GM23248 (cell line): Measurements from ENCODE around the gene ALX3. TPM values are rescaled to one million over a fixed set of nuclear protein-coding genes. Genes with fewer than 3 reads are reported as not detected.

Experiments used
- DNase-seq: peaks from one replicate; pipeline ENCODE4 v3.0.0-alpha.2; 2015
- H2AFZ ChIP-seq: fragments of 200-600 bp; sonication (generic); 2 replicates; pipeline ENCODE4 v1.6.1; 2016; ENCODE audit warnings: antibody characterized with exemption
- H3F3A ChIP-seq: fragments of 200-600 bp; sonication (generic); 2 replicates; pipeline ENCODE4 v1.6.1; 2016; ENCODE audit warnings: mild to moderate bottlenecking, antibody characterized with exemption, mixed run types; ENCODE audit not compliant: insufficient read depth
- H3K27ac ChIP-seq: fragments of 200-600 bp; sonication (generic); 2 replicates; pipeline ENCODE4 v1.5.1; 2016; ENCODE audit warnings: mild to moderate bottlenecking
- H3K27me3 ChIP-seq: fragments of 200-600 bp; sonication (generic); replicated peaks from 2 replicates; pipeline ENCODE4 v1.6.1; 2016; ENCODE audit warnings: mild to moderate bottlenecking; ENCODE audit not compliant: insufficient read depth
- H3K36me3 ChIP-seq: fragments of 200-600 bp; sonication (generic); 2 replicates; pipeline ENCODE4 v1.6.1; 2016; ENCODE audit warnings: low read depth, mild to moderate bottlenecking
- H3K4me1 ChIP-seq: fragments of 200-600 bp; sonication (generic); 2 replicates; pipeline ENCODE4 v1.6.1; 2016; ENCODE audit warnings: mild to moderate bottlenecking; ENCODE audit not compliant: insufficient read depth
- H3K4me2 ChIP-seq: fragments of 200-600 bp; sonication (generic); one replicate; pipeline ENCODE4 v1.6.1; 2016; ENCODE audit warnings: mild to moderate bottlenecking; ENCODE audit not compliant: unreplicated experiment
- H3K4me3 ChIP-seq: fragments of 200-600 bp; sonication (generic); 2 replicates; pipeline ENCODE4 v1.5.1; 2016; ENCODE audit warnings: mild to moderate bottlenecking
- H3K79me2 ChIP-seq: fragments of 200-600 bp; sonication (generic); 2 replicates; pipeline ENCODE4 v1.6.1; 2016; ENCODE audit warnings: mild to moderate bottlenecking; ENCODE audit not compliant: insufficient read depth
- H3K9ac ChIP-seq: fragments of 200-600 bp; sonication (generic); 2 replicates; pipeline ENCODE4 v1.6.1; 2016; ENCODE audit warnings: mild to moderate bottlenecking
- H3K9me2 ChIP-seq: fragments of 200-600 bp; sonication (generic); 2 replicates; pipeline ENCODE4 v1.6.1; 2016; ENCODE audit warnings: mixed run types, mild to moderate bottlenecking, moderate library complexity; ENCODE audit not compliant: insufficient read depth
- H3K9me3 ChIP-seq: fragments of 200-600 bp; sonication (generic); one replicate; pipeline ENCODE4 v1.6.1; 2017; ENCODE audit warnings: low read depth
- H4K20me1 ChIP-seq: fragments of 200-600 bp; sonication (generic); 2 replicates; pipeline ENCODE4 v1.6.0; 2016; ENCODE audit not compliant: insufficient read depth
- EZH2 ChIP-seq: fragments of 200-600 bp; sonication (generic); IDR thresholded peaks from 2 replicates; pipeline ENCODE4 v1.6.1; 2018; ENCODE audit warnings: antibody characterized with exemption, mild to moderate bottlenecking; ENCODE audit not compliant: insufficient read depth, poor library complexity, severe bottlenecking
- EZH2phosphoT487 ChIP-seq: fragments of 200-600 bp; sonication (generic); IDR thresholded peaks from 2 replicates; pipeline ENCODE4 v1.6.1; 2018; ENCODE audit warnings: antibody characterized with exemption, moderate library complexity, mild to moderate bottlenecking, low read depth; ENCODE audit not compliant: insufficient read depth
- WGBS, 2 experiments: methylation state at CpG; one replicate each; pipeline ENCODE4 v1.1.6; 2015 to 2017; ENCODE audit warnings: low lambda C conversion rate in 2 of 2, low coverage in 1 of 2; ENCODE audit errors: missing lambda C conversion rate in 2 of 2; 5-methylcytosine and 5-hydroxymethylcytosine counted together
- in situ Hi-C: fragments of 300-500 bp; cut with MboI; formaldehyde crosslinking; loops from 2 replicates; pipeline ENCODE4 v1.15.0; 2020
- polyA plus RNA-seq: library from polyadenylated mRNA; unstranded; fragments of >200 nt; fragmentation: Nextera tagmentation; extraction: Ambion mirVana; gene quantifications from 2 replicates; pipeline ENCODE4 v1.2.1, GENCODE V29; 2016
- total RNA-seq: library from RNA; depleted of rRNA; stranded (reverse); fragments of >200 nt; shearing (Covaris generic); gene quantifications from 2 replicates; pipeline ENCODE4 v1.2.3, GENCODE V29; 2014

The ALX3 gene
- total and polyA plus RNA-seq, 2 experiments from 2014 or later: not detected

- H3K9me3 ChIP-seq: no peaks in the 10 kb centered on the region
- TF ChIP-seq EZH2: no peak
- WGBS, 2 experiments: 82 to 86% methylated on average over 9 of the region's 9 CpGs
- in situ Hi-C loops: no loop called here
- H3K4me2 ChIP-seq: no peak overlapping the region
- H3K27ac ChIP-seq: no peak overlapping the region
- no peaks in the 10 kb centered on the region for H3K27me3 ChIP-seq
- DNase-seq: peak; percentile 38
- H3K9ac ChIP-seq: no peak overlapping the region
- no peak overlapping the region for H2AFZ ChIP-seq
- no peak overlapping the region for H3K4me3 ChIP-seq
- H3K36me3 ChIP-seq: no peaks in the 10 kb centered on the region
- H4K20me1 ChIP-seq: no peaks in the 10 kb centered on the region
- H3K4me1 ChIP-seq: peaks cover 36% of the 10 kb centered on the region
- H3K79me2 ChIP-seq: no peaks in the 10 kb centered on the region
- H3F3A ChIP-seq: peaks cover 37% of the 10 kb centered on the region
- H3K9me2 ChIP-seq: no peaks in the 10 kb centered on the region
These were observed 10.3 kb downstream of the ALX3 start for GRCh38 chr1:110060034-110060661.

- Histone ChIP-seq H3K4me2 (no peak overlapping the region), H3K27me3 (no peaks in the 10 kb centered on the region), H3K9ac (no peak overlapping the region), H3F3A (peaks cover 45% of the 10 kb centered on the region), H3K4me1 (peaks cover 44% of the 10 kb centered on the region), H3K36me3 (0 out of 2 replicates have a peak, but pooled peaks cover 4% of the 10 kb centered on the region), H3K27ac (no peak overlapping the region), H3K9me3 (no peaks in the 10 kb centered on the region), H3K79me2 (no peaks in the 10 kb centered on the region), H4K20me1 (no peaks in the 10 kb centered on the region), H2AFZ (no peak overlapping the region), H3K4me3 (no peak overlapping the region), H3K9me2 (no peaks in the 10 kb centered on the region)
- 89 to 95% methylated on average over 6 of the region's 6 CpGs for WGBS, 2 experiments
- TF ChIP-seq EZH2 (no peak), EZH2phosphoT487 (no peak)
- in situ Hi-C loops: no loop called here
- no peak for DNase-seq
These were observed 11.2 kb downstream of the ALX3 start for GRCh38 chr1:110059133-110059863.

GRCh38 chr1:110058591-110058990, 11.9 kb downstream of the ALX3 start:
- Histone ChIP-seq H3K9me3 (no peaks in the 10 kb centered on the region), H3K27ac (peak overlapping the region; percentile 14), H3K9me2 (no peaks in the 10 kb centered on the region), H3K4me2 (no peak overlapping the region), H3K79me2 (no peaks in the 10 kb centered on the region), H3K4me3 (no peak overlapping the region), H3K27me3 (no peaks in the 10 kb centered on the region), H4K20me1 (no peaks in the 10 kb centered on the region), H3K4me1 (peaks cover 49% of the 10 kb centered on the region), H2AFZ (no peak overlapping the region), H3F3A (peaks cover 45% of the 10 kb centered on the region), H3K9ac (no peak overlapping the region), H3K36me3 (peaks cover 11% of the 10 kb centered on the region; the same call in 1 of the 2 replicates)
- TF ChIP-seq EZH2 (no peak), EZH2phosphoT487 (no peak)
- in situ Hi-C loops: no loop called here
- 80 to 85% methylated on average over 1 of the region's 1 CpG for WGBS, 2 experiments
- DNase-seq: peak; percentile 55

GRCh38 chr1:110057963-110058518, 12.4 kb downstream of the ALX3 start:
- Histone ChIP-seq H2AFZ (no peak overlapping the region), H3K9ac (no peak overlapping the region), H3K27ac (peak overlapping the region; percentile 14), H3K79me2 (no peaks in the 10 kb centered on the region), H3K27me3 (no peaks in the 10 kb centered on the region), H3K36me3 (peaks cover 14% of the 10 kb centered on the region; the same call in 1 of the 2 replicates), H3K4me3 (no peak overlapping the region), H3K9me3 (no peaks in the 10 kb centered on the region), H4K20me1 (no peaks in the 10 kb centered on the region), H3K4me2 (peak overlapping the region; percentile 18), H3K4me1 (peaks cover 49% of the 10 kb centered on the region), H3F3A (peaks cover 45% of the 10 kb centered on the region), H3K9me2 (no peaks in the 10 kb centered on the region)
- no peak for TF ChIP-seq EZH2phosphoT487
- TF ChIP-seq EZH2: no peak
- DNase-seq: peak; percentile 40
- in situ Hi-C loops: no loop called here
- 48 to 53% methylated on average over 6 to 7 of the region's 7 CpGs for WGBS, 2 experiments
